GM13977 (cell line): ENCODE data around the gene RAB3A.
A peak's percentile ranks its signal among the peaks of the same experiment; 100 is the strongest.

ENCODE experiments used
- DNase-seq: peaks from one replicate; pipeline ENCODE4 v3.0.0; 2012; ENCODE audit warnings: low spot score
- in situ Hi-C: fragments of 300-500 bp; cut with MboI; formaldehyde crosslinking; loops from one replicate; pipeline ENCODE4 v1.12.0; 2022; ENCODE audit warnings: low sequenced_read_pairs, low pct_unique_long_range_greater_than_20kb, mixed read lengths, inconsistent platforms; ENCODE audit not compliant: unreplicated experiment
- TF ChIP-seq, protein P1 (sequence below): IDR thresholded peaks from 2 replicates; pipeline ENCODE4 v1.5.1; 2012; ENCODE audit warnings: mild to moderate bottlenecking, control low read depth; ENCODE audit not compliant: insufficient read depth; ENCODE audit errors: extremely low read depth, missing control alignments

Gene RAB3A

GRCh38 chr19:18224525-18225354 lies 20.9 kb upstream of the RAB3A start:
- in situ Hi-C loops, result no loop called here
- peak; percentile 99 for DNase-seq
- TF ChIP-seq, protein P1, sequence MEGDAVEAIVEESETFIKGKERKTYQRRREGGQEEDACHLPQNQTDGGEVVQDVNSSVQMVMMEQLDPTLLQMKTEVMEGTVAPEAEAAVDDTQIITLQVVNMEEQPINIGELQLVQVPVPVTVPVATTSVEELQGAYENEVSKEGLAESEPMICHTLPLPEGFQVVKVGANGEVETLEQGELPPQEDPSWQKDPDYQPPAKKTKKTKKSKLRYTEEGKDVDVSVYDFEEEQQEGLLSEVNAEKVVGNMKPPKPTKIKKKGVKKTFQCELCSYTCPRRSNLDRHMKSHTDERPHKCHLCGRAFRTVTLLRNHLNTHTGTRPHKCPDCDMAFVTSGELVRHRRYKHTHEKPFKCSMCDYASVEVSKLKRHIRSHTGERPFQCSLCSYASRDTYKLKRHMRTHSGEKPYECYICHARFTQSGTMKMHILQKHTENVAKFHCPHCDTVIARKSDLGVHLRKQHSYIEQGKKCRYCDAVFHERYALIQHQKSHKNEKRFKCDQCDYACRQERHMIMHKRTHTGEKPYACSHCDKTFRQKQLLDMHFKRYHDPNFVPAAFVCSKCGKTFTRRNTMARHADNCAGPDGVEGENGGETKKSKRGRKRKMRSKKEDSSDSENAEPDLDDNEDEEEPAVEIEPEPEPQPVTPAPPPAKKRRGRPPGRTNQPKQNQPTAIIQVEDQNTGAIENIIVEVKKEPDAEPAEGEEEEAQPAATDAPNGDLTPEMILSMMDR, result no peak

- in situ Hi-C loops, result no loop called here
- DNase-seq, result peak; percentile 67
- TF ChIP-seq, protein P1, result no peak
These were observed 20.1 kb upstream of the RAB3A start for GRCh38 chr19:18223860-18224524.

- DNase-seq, result no peak
- in situ Hi-C loops, result no loop called here
- TF ChIP-seq, protein P1, result no peak
These were observed 18.2 kb upstream of the RAB3A start for GRCh38 chr19:18221815-18222725.

GRCh38 chr19:18220632-18221275 lies 16.9 kb upstream of the RAB3A start:
- in situ Hi-C loops, result no loop called here
- no peak for DNase-seq
- TF ChIP-seq, protein P1, result no peak

DNA sequence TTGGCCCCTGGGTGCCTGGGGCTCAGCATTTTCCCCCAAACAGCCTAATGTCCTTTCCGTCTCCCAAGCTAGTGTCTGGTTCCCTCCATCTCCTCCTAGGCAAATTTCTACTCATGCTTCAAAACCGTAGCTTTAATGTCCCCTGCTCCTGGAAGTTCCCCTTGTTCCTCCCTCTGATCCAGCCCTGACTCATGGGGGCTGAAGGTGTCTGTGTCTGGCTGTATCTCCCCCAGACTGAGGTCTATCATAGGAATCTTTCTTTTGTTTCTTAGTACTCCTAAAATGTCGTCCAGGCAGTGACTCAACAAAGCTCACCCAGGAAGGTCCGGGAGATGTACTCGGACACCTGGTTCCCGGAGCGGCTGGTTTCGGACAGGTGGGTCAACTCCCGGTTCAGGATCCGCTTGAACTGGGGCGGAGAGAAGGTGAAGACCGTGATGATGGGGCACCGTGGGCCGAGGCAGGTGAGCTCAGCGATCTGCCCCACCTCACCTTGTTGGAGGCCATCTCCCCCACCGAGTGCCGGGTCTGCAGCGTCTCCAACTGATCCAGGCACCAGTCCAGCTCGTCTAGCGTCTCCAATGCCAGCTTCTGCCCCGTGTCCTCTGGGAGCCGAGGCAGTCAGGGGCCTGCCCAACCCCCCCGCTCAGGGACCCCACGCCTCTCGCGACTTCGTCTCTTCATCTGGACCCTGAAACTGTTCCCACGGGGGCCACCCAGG lies 16.2 kb upstream of the RAB3A start:
- in situ Hi-C loops, result no loop called here
- TF ChIP-seq, protein P1, result no peak
- DNase-seq, result no peak
